ENCODE results near the gene VAV2.

The VAV2 gene

DNA sequence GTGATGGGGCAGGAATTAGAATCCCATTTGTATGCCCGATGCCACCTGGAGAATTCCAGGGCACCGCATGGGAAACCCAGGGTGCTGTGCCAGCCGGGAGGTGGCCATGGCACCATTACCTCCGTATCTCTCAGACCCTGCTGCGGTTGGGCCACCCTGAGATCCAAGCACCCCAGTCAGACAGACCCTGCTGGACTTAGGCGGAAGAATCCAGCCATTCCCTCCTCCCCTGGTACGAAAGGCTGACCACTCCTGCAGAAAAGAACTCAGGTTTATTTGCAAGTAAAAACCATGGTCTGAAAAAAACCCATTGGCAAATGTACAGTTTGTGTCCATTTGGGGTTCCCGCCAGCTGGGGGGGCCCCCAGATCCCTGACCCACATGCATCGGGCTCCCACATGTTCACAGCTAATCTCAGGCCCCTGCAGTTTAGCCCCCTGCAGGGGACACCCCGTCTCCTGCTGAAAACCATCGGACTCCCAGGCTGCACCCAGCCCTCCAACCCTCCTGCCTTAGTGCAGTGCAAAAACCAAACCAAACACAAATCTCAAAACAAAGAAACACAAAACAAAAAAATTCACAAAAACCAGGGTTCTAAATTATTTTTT lies 230.4 kb downstream of the VAV2 start:
- Mint-ChIP-seq H3K9me3 (peaks cover 25% of the 10 kb centered on the region), H3K27ac (peak overlapping the region; percentile 59), H3K4me3 (no peak overlapping the region), H3K36me3 (ENCODE audit: low read depth) (peaks cover 59% of the 10 kb centered on the region), H3K27me3 (ENCODE audit: low read depth, poor library complexity) (no peaks in the 10 kb centered on the region), H3K4me1 (peaks cover 29% of the 10 kb centered on the region)
- DNase-seq = no peak
- TF ChIP-seq, protein P1, sequence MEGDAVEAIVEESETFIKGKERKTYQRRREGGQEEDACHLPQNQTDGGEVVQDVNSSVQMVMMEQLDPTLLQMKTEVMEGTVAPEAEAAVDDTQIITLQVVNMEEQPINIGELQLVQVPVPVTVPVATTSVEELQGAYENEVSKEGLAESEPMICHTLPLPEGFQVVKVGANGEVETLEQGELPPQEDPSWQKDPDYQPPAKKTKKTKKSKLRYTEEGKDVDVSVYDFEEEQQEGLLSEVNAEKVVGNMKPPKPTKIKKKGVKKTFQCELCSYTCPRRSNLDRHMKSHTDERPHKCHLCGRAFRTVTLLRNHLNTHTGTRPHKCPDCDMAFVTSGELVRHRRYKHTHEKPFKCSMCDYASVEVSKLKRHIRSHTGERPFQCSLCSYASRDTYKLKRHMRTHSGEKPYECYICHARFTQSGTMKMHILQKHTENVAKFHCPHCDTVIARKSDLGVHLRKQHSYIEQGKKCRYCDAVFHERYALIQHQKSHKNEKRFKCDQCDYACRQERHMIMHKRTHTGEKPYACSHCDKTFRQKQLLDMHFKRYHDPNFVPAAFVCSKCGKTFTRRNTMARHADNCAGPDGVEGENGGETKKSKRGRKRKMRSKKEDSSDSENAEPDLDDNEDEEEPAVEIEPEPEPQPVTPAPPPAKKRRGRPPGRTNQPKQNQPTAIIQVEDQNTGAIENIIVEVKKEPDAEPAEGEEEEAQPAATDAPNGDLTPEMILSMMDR (IDR thresholded peaks at IDR 0.05) = no peak

DNA sequence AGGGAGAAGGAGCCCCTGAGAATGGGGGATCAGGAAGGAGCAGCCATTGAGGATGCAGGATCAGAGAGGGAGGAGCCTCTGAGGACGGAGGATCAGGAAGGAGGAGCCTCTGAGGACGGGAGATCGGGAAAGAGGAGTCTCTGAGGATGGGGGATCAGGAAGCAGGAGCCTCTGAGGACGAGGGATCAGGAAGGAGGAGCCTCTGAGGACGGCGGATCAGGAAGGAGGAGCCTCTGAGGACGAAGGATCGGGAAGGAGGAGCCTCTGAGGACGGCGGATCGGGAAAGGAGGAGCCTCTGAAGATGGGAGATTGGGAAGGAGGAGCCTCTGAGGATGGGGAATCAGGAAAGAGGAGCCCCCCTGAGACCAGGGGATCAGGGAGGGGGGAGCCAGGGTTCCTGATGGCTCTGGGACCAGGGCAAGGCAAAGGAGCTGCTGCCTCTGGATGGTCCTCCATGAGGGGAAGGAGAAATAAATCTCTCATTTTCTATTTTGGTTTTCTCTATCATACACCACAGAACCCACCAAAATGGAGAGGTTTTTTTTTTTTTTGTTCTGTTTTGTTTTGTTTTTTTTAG lies 231.3 kb downstream of the VAV2 start:
- H3K4me1 Mint-ChIP-seq = peaks cover 32% of the 10 kb centered on the region
- H3K27me3 Mint-ChIP-seq (ENCODE audit: low read depth, poor library complexity) = no peaks in the 10 kb centered on the region
- H3K4me3 Mint-ChIP-seq = no peak overlapping the region
- no peak for DNase-seq
- no peak overlapping the region for H3K27ac Mint-ChIP-seq
- TF ChIP-seq, protein P1 (IDR thresholded peaks at IDR 0.05) = no peak
- H3K9me3 Mint-ChIP-seq = peaks cover 16% of the 10 kb centered on the region
- H3K36me3 Mint-ChIP-seq (ENCODE audit: low read depth) = peaks cover 53% of the 10 kb centered on the region

DNA sequence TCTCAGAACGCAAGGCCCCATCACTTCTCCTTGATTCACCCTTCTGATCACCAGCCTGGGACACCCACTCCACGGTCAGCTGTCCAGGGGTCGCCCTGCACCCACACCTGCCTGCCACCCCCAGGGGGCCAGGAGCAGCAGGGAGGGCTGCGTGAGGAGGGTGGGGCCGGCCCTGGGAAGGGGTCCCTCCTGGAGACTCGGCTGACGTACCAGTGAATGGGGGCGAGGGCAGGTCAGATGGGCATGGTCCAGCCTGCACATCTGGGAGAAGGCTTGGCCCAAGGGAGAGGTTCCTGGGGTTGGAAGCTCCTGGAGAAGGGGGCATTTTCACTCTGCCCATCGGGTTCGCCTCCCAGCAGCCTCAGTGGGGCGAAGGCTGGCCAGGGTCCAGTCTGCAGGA lies 232.2 kb downstream of the VAV2 start:
- Mint-ChIP-seq H3K9me3 (peaks cover 12% of the 10 kb centered on the region), H3K4me1 (peaks cover 36% of the 10 kb centered on the region), H3K36me3 (ENCODE audit: low read depth) (peaks cover 48% of the 10 kb centered on the region), H3K27ac (no peak overlapping the region), H3K4me3 (no peak overlapping the region), H3K27me3 (ENCODE audit: low read depth, poor library complexity) (no peaks in the 10 kb centered on the region)
- TF ChIP-seq, protein P1 (IDR thresholded peaks at IDR 0.05) = no peak
- DNase-seq = no peak

DNA sequence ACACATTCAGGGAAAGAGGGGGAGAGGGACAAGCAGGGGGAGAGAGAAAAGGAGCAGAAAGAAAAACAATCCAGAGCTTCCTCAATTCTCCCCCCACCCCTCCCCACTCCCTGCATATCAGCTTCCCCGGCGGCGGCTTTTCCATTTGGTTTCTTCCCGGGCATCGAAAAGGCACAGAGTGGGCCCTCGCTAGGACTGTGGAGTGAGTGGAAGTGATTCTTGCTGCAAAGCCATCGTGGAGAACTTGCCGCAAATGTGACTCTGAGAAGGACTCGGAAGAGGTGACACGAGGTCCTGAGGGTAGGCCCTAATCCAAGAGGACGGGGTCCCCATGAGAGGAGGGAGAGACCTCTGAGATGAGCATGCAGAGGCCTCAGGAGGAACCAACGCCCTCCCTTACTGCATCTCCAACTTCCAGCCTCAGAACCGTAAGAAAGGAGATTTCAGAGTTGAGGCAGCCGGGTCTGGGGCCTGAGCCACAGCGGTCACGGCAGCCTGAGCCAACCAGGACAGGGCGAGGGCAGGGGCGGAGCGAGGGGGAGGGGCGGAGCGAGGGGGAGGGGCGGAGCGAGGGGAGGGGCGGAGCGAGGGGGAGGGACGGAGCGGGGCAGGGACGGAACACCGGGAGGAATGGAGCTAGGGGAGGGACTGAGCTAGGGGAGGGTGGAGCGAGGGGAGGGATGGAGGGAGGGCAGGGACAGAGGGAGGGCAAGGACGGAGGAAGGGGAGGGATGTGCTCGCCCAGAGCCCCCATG lies 232.8 kb downstream of the VAV2 start:
- no peaks in the 10 kb centered on the region for H3K27me3 Mint-ChIP-seq (ENCODE audit: low read depth, poor library complexity)
- peaks cover 10% of the 10 kb centered on the region for H3K9me3 Mint-ChIP-seq
- peak overlapping the region; percentile 73 for H3K27ac Mint-ChIP-seq
- no peak overlapping the region for H3K4me3 Mint-ChIP-seq
- no peak for DNase-seq
- TF ChIP-seq, protein P1 (IDR thresholded peaks at IDR 0.05) = no peak
- H3K36me3 Mint-ChIP-seq (ENCODE audit: low read depth) = peaks cover 48% of the 10 kb centered on the region
- peaks cover 40% of the 10 kb centered on the region for H3K4me1 Mint-ChIP-seq

DNA sequence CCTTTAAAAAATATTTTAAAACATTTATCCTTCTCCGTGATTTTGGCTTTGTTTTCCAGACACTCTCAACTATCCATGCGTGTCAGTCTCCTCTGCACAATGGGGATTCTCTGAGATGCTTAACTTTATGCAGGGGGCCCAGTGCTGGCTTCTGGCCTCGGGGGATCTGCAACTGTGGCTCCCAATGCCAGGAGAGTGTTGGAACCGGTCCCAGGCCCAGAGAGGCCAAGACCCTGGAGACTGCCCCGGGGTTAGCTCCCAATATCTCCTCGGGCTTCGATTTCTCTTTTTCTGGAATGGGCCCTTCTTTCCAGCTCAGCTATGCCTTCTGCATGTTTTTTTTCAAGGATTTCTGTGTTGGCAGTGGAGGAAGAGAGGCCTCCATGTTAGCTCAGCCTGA lies 233.9 kb downstream of the VAV2 start:
- DNase-seq = no peak
- Mint-ChIP-seq H3K4me1 (peaks cover 40% of the 10 kb centered on the region), H3K27ac (no peak overlapping the region), H3K4me3 (no peak overlapping the region), H3K9me3 (peaks cover 20% of the 10 kb centered on the region), H3K27me3 (ENCODE audit: low read depth, poor library complexity) (no peaks in the 10 kb centered on the region), H3K36me3 (ENCODE audit: low read depth) (peaks cover 44% of the 10 kb centered on the region)
- TF ChIP-seq, protein P1 (IDR thresholded peaks at IDR 0.05) = no peak
